ENCODE data around the gene CUL7. TPM values are rescaled to one million over a fixed set of nuclear protein-coding genes. Genes with fewer than 3 reads are reported as not detected.
"Not testable (repeated sequence)": the region's sequence is repeated elsewhere in the genome, so short reads cannot be mapped to it uniquely, and the experiment has no call there.

CUL7 gene
- 54.1 and 58.1 TPM in 2 replicates for total RNA-seq
- 44.2 TPM for polyA plus RNA-seq (2012)

DNA sequence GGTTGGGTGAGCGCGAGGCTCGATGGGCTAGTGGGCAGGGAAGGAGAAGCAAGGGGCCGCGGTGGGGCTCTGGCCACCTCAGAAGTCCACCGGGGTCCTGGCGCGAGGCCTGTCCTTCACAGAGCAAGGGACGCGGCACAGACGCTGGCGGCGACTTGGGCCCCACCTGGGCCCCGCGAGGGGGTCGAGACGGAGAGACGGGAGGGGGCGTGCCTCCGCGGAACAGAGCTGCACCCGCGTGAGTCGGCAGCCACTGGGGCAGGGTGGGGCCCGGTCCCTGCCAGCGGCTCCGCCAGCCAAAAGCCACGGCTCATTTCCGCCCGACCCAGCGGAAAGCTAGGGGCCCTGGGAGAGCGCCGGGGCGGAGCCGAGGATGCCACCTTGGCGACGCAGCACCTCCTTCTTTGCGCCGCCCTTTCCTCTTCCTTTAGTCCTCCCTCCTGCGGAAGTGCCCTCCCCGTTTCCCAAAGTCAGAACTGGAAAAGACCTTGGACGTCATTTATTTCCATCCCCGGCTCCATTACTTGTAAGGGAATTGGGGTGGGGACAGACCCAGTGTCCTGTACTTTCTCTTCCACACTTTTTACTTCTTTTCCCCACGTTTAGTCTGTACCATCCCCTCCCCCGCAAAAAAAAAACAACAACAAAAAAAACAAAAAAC lies at the start of gene CUL7:
CUL7 (minus strand) TSS at position 307 of the 661 bp plus-strand sequence. CDS start 1,063 bp downstream, outside the sequence.
- peak; percentile 96 for DNase-seq (ENCODE audit: low read depth)

- no peak for DNase-seq (ENCODE audit: low read depth)
Measured at GRCh38 chr6:43101497-43101896, 47.8 kb upstream of the CUL7 start.

- no peak for DNase-seq (ENCODE audit: low read depth)
Measured at GRCh38 chr6:43097502-43097901, 43.9 kb upstream of the CUL7 start.

DNA sequence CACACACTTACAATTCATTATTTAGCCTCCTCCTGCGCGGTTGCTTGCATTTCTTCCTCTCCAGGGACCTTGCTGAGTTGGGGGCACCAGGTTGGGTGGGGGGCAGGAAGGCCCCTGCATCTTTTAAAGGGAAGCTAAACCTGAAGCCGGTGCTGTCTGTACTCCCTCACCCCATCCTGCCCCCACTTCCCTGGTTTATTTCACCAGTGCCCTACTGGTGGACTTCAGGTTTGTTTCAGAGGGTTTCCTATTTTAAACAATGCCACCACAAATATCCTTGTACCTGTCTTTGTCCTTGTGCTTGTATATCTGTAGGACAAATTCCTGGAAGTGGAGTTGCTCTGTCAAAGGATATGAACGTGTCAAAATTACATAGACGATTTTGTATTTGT lies 43.4 kb upstream of the CUL7 start:
- no peak for DNase-seq (ENCODE audit: low read depth)

DNA sequence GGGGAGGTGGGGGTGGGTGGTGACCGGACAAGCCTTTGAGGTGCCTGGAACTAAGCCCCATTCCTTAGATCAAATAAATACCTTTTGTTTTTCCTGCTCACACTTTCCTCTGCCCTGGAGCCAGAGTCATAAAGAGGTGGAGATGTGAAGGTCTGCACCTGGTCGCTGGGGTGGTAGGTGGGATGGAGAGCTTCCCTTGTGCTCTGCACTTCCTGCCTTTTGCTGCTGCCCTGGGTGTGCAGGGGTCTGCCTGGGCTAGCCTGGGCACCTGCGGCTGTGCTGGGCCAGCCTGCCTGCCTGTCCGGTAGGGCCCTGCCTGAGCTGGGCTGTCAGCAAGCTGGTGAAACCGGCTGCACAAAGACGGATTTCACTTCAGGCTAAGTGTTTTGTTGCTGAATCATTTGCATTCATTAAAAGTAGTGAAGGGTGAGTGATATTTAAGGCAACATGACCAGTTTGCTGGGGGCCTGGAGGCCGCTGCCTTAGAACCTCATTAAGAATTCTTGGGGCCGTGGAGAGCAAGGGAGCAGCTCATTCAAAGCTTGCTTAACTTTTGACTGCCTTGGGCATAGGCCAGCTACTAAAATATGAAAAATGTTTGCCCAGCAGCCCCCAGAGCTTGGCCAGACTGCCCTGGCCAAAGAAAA lies 42.9 kb upstream of the CUL7 start:
- peak; percentile 83 for DNase-seq (ENCODE audit: low read depth)

GRCh38 chr6:43095939-43096338 lies 42.3 kb upstream of the CUL7 start:
- DNase-seq (ENCODE audit: low read depth) = peak; percentile 71

DNA sequence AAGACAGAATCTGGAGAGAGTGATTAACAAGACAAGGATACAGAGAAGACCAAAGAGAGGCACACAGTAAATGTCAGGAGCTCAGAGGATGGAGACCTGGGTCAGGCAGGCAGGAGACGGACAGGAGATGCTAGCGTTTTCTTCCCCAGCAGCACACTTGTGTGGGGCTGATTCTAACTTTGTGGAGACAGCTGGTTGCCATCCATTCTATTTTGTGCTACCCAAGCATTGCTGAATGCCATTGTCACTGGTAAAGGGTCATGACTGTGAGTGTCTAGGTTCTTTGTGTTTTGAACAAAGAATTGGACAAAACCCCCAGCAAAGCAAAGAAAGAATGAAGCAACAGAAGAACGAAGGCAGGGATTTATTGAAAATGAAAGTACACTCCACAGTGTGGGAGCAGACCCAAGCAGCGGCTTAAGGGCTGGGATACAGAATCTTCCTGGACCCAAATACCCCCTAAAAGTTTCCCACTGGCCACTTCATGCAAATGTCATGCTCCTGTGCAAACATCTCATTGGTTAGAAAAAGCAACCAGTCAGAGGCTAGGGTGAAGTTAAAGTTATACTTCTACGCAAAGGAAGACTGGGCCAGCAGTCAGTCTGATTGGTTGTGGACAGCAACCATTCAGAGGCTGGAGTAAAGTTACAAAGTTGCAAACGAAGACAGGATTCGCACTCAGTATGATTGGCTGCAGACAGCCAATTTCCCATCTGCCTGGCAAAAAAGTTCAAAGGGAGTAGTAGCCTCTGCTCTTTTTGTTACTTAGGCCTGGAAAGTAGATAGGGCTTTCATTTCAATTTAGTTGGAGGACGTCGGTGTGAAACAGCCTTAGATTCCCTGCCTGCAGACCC lies 40.0 kb upstream of the CUL7 start:
- DNase-seq (ENCODE audit: low read depth) = peak; percentile 95

GRCh38 chr6:43092635-43093034 lies 39.0 kb upstream of the CUL7 start:
- no peak for DNase-seq (ENCODE audit: low read depth)

DNA sequence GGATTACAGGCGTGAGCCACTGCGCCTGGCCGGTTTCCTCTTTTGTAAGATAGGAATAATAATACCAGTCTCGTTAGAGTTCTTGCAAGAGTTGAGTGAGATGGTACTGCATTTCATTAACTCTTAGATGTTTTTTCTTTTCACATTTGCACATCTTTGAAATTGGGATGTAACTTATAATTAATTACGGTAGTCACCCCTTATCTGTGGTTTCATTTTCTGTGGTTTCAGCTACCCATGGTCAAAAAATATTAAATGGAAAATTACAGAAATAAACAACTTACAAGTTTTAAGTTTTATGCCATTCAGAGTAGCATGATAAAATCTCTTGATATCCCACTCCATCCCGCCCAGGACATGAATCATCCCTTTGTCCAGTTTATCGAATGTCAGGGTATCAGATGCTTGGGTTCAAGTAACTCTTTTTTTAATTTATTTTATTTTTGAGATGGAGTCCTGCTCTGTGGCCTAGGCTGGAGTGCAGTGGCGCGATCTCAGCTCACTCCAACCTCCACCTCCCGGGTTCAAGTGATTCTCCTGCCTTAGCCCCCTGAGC lies 37.9 kb upstream of the CUL7 start:
- no peak for DNase-seq (ENCODE audit: low read depth)

DNA sequence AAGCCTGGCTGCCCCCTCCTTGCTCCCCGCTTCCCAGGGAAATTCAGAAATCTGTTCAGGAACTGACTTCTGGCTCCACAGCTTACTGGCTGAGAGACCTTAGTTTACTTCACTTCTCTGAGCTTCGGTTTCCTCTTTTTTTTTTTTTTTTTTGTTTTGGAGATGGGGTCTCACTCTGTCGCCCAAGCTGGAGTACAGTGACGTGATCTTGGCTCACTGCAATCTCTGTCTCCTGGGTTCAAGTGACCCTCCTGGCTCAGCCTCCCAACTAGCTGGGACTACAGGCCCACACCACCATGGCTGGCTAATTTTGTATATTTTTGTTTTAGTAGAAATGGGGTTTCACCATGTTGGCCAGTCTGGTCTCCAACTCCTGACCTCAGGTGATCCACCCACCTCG lies 37.4 kb upstream of the CUL7 start:
- DNase-seq (ENCODE audit: low read depth) = no peak

GRCh38 chr6:43090559-43090956 lies 36.9 kb upstream of the CUL7 start:
- DNase-seq (ENCODE audit: low read depth) = peak; percentile 18

DNA sequence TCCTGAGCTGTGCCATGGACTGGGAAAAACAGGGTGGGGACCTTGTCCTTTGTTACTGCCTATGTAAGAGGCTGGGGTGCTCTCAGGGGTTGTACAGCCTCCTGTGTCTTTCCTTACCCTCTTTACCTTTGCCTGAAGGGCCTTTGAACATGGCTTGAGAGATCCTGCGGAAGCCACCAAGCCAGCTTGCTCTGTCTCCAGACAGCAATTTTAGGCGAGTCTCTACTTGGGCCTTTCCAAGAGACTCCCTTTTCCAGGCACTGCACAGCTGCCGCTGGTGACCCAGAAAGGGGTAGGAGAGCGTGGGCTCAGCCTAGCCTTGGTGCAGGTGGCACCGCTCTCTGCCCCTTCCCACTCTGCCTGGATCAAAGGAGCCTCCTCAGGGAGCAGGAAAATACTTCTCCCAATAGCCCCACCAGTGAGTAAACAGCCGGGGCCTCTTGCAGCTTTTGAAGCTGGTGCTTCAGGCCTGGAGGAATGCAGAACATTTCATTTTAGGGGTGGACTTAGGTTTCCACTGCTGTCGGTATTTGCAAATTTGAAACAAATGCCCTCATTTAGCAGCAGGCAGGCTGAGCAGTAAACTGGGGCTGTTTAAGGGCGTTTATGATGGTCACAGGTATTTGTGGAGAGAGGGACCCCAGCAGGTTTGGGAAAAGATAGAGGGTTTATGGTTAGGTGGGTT lies 36.4 kb upstream of the CUL7 start:
- peak; percentile 9 for DNase-seq (ENCODE audit: low read depth)

- no peak for DNase-seq (ENCODE audit: low read depth)
Measured at GRCh38 chr6:43089467-43089866, 35.8 kb upstream of the CUL7 start.

DNA sequence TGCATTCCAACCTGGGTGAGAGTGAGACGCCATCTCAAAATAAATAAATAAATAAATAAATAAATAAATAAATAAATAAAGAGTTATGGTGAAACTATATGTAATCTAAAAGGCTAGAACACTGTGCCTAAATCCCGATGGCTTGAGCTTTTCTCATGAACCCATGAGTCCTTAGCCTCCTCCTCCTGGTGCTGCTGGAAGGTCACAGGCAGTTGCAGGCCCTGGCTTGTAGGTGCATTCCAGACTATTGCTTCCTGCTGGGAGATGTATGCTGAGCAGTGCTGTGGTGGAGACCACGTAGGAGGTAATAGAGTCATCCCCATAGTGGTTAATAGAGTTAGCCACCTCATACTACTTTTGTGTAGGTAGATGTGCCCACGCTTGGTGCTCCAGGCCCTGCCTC lies 35.0 kb upstream of the CUL7 start:
- no peak for DNase-seq (ENCODE audit: low read depth)

DNA sequence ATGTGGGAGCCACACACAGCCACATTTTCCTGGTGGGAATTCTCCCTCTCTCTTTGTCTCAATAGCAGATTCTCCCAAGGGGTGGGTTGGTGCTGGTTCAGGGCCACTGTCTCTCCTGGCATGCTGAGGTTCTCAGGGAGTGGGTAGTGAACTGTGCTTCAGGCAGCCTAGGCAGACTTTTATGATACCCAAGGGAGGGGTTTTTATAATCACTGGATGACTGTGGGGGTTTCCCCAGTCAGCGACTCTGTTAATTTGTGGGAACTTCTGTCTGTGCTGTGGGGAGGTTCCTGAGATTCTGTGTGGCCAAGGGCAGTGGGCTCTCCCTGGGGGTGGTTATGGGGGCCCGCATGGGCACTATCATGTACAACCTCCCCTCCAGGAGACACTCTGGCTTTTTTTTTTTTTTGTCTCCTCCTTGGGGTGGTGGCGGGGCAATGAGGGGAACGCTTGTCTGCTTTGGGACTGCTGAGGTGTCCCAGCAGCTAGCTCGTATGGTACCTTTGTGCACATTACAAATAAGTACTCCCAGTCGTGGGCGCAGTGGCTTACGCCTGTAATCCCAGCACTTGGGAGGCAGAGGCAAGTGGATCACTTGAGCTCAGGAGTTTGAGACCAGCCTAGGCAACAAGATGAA lies 32.5 kb upstream of the CUL7 start:
- peak; percentile 23 for DNase-seq (ENCODE audit: low read depth)

DNA sequence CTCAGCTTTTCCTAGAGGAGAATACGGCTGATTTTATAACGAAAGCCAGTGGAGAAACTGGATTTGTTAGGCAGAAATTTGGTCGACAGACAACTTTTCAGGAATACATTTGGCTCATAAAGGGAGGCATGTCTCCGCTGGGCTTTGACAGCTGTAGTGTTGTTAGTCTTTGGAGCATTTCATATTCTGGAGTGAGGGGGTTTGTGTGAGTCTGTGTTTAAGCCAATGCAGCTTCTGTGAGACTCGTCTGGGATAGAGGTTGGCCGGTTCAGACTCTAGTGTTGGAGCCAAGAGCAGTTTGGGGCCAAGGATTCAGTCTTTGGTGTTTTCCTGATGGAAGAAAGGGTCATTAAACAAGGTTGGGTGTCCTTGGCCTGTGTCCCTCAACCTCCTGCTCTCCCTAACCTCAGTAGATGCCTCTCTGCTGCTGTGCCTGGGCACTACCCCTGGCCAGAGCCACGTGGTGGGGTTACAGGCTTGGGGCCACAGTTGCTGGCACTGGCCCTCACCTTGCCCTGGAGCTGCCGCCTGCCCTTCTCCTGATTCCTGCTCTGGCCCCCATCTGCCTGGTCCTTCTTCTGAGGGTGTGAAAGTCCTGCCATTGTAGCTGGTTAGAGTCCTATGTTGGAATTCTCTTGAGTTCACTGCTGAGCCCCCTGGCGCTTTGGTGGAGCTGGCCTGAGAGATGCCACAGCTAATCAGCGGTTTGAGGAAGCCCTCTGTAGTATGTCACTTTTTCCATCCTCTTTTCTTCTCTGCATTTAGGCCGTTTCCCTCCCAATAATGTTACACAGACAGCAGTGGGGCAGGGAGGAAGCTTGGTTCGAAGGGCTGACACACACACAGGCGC lies 29.4 kb upstream of the CUL7 start:
- no peak for DNase-seq (ENCODE audit: low read depth)

DNA sequence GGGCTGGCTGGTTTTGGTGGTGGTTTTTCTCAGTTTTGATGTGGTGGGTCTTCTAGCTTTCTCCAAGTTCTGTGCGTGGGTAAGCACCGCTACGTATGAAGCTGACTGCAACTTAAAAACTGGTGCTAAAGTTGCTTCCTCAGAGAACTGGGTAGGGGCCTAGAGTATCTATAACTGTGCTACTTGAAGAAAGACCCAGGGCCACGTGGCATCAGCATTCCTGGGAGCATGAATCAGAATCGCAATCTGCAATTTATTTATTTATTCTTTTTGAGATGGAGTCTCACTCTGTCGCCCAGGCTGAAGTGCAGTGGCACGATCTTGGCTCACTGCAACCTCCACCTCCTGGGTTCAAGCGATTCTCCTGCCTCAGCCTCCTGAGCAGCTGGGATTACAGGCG lies 28.3 kb upstream of the CUL7 start:
- not testable (repeated sequence) for DNase-seq (ENCODE audit: low read depth)

- no peak for DNase-seq (ENCODE audit: low read depth)
Measured at GRCh38 chr6:43081043-43081442, 27.4 kb upstream of the CUL7 start.

DNA sequence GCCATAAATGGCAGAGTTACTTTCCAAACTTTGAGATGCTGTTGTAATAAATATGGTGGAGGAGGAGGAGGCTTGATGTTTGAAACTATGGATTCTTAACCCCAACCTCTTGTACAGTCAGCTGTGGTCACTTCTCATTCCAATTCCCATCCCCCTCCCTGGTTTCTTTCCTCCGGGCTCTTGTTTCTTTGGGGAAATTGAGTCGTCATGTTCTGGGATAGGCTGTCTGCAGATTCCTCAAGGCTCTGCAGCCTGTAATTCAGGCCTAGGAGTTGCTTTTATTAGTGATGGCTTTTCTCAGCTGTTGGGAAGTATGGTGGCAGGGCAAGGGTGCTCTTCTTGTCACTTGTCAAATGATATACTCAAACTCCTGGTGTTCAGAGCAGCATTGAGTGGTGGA lies 25.0 kb upstream of the CUL7 start:
- peak; percentile 40 for DNase-seq (ENCODE audit: low read depth)

GRCh38 chr6:43077981-43078511 lies 24.4 kb upstream of the CUL7 start:
- no peak for DNase-seq (ENCODE audit: low read depth)
